NCI-H2227 (cell line): ENCODE data around the gene IARS2.
"Not testable (repeated sequence)": the region's sequence is repeated elsewhere in the genome, so short reads cannot be mapped to it uniquely, and the experiment has no call there.

Source experiments
- DNase-seq: peaks from one replicate; lab custom pipeline; 2025; ENCODE audit not compliant: unreplicated experiment; lab: John Stamatoyannopoulos, UW

IARS2 gene

DNA sequence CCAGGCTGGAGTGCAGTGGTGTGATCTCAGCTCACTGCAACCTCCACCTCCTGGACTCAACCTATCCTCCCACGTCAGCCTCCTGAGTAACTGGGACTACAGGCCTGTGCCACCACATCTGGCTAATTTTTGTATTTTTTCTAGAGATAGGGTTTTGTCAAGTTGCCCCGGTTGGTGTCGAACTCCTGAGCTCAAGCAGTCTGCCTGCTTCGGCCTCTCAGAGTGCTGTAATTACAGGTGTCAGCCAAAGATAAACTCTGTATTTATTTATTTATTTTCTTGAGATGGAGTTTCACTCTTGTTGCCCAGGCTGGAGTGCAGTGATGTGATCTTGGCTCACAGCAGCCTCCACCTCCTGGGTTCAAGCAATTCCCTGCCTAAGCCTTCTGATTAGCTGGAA, 18.7 kb downstream of the IARS2 start:
- DNase-seq: not testable (repeated sequence)

DNA sequence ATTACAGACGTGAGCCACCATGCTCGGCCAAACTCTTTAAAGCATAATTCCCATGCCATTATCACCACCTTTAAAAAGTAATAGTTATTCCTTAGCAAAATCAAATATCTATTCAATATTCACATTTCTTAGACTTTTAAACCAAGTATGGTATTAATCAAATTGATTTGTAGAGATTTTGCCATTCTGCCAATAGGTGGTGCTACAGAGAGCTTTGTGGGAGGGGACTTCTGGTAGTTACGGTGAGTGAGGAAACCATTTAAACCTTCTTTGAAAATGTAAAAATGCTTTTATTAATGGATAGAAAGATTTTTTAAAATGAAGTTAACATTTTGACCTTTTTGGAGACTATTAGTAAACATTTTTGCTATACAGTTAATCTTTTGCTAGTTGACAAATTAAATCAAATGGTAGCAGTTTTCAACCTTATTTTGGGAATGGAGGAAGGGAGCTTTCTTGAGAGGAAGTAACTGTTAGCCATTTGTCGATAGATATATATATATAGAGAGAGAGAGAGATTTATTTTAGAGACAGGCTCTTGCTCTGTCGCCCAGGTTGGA, 19.3 kb downstream of the IARS2 start:
- peak; percentile 29 for DNase-seq

- DNase-seq: no peak
Measured at GRCh38 chr1:220119043-220119512, 25.1 kb downstream of the IARS2 start.

GRCh38 chr1:220121791-220122530, 28.0 kb downstream of the IARS2 start:
- no peak for DNase-seq

GRCh38 chr1:220123066-220123465, 29.1 kb downstream of the IARS2 start:
- DNase-seq: no peak

DNA sequence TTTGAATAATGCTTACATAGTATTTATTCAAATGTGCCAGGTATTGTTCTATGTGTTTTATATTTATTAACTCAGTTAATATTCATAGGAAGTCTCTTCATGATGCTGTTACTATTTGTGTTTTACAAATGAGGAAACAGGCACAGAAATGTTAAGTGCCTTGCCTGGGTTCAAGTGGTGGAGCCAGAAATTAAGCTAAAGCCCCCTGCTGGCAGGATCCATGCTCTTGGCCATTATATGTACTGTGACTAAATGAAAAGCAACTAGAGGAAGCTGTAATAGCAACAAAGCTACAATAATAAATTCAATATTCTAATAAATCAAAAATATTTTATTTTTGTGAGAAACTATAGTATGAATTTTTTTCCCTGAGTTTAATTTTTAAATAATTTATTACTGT, 30.0 kb downstream of the IARS2 start:
- peak; percentile 14 for DNase-seq

DNA sequence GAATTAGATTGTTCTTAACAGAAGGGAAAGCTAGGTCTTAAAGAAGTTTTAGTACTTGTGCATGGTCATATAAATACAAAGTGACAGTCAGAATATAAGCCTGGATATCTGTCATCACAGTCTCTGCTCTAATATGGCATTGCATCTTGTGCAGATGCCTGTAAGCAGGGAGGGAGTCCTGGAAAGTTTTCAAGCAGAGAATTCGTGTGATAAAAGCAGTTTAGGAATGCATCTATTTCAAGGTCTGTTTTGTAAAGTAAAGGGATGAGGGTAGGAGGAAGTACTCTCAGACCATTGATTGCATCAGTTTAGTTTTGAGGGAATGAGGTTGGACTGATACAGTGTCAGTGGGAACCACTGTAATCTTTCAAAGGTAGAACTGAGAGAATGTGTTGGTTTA, 30.6 kb downstream of the IARS2 start:
- DNase-seq: no peak

DNA sequence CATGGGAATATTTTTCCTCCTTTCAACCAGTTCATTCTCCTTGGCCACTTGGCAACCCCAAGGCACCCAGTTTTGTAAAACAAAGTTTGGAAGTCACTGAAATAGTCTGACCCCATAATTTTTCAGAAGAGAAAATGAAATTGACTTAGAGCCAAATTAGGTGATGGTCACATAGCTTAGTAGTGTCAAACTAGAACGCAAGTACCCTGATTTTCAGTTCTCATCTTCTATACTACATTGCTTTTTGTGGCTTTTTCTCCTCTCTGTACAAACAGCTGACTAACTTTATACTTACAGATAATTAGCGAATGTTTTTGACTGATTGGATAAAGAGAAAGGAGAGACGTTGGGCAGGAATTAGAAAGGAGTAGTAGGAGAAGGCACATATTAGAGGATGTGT, 33.1 kb downstream of the IARS2 start:
- no peak for DNase-seq

DNA sequence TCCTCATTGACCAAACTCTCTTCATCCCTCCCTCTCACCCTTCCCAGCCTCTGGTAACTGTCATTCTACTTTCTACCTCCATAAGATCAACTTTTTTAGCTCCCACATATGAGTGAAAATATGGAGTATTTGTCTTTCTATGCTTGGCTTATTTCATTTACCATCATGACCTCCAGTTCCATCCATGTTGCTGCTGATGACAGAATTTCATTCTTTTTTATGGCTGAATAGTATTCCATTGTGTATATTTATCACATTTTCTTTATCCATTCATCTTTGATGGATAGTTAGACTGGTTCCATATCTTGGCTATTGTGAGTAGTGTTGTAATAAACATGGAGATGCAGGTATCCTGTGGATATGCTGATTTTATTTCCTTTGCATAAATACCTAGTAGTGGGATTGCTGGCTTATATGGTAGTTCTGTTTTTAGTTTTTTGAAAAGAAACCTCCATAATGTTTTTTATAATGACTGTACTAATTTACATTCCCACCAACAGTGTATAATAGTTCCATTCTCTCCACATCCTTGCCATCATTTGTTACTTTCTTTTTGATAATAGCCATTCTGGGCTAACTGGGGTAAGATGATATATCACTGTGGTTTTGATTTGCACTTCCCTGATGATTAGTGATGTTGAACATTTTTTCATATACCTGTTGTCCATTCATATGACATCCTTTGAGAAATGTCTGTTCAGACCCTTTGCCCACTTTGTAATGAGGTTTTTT, 35.7 kb downstream of the IARS2 start:
- no peak for DNase-seq

GRCh38 chr1:220135755-220136154, 41.8 kb downstream of the IARS2 start:
- no peak for DNase-seq

- DNase-seq: no peak
Measured at GRCh38 chr1:220137019-220137786, 43.3 kb downstream of the IARS2 start.

- no peak for DNase-seq
Measured at GRCh38 chr1:220139966-220140365, 46.0 kb downstream of the IARS2 start.

GRCh38 chr1:220144051-220144450, 50.1 kb downstream of the IARS2 start:
- DNase-seq: no peak

- no peak for DNase-seq
Measured at GRCh38 chr1:220149742-220150141, 55.8 kb downstream of the IARS2 start.

DNA sequence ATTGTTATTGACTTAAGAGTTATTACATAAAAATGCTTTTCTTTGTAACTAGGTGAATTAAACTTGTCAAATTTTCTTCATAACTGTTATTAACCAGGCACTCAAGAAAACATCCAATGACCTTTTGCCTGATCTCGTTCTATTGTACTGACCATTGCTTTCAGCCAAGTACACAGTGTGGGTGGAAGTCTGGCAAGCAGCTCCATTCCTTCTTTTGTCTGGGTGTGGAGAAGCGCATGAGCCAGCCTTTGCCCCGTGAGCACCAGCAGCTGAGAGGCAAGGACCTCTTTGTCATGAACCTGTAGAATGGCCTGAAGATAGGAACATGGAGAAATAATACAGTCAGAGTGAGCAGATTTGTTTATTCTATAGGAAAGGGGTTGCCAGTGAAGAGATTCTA, 57.5 kb downstream of the IARS2 start:
- DNase-seq: peak; percentile 70

- no peak for DNase-seq
Measured at GRCh38 chr1:220153147-220153546, 59.2 kb downstream of the IARS2 start.

- DNase-seq: no peak
Measured at GRCh38 chr1:220156620-220157146, 62.8 kb downstream of the IARS2 start.

DNA sequence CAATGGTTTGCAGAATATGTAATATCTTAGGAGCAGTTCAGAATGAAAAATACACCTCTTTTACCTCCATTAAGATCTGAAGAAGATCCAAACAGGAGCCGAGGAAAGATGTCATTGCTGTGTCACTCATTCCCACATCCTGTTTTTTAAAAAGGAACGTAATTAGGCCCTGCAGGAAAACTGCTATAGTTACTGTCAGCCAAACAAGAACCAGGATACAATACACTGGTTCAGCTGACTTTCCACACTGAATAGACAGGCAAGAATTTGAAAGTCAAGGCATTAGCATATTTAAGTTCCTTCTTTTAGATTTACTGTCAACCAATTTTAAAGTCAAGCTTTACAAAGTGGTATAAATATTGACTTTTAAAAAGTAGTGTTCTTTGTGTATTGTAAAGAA, 63.8 kb downstream of the IARS2 start:
- no peak for DNase-seq

DNA sequence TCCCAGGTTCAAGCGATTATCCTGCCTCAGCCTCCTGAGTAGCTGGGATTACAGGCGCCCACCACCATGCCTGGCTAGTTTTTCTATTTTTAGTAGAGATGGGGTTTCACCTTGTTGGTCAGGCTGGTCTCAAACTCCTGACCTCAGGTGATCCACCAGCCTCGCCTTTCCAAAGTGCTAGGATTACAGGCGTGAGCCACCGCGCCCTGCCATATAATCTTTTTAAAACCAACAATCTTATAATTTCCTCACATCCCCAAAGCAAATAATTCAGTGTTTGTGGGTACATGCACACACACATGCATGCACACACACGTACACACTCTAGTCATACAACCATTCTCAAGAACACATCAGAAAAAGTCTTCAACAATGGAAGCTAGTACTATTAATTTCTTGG, 64.6 kb downstream of the IARS2 start:
- not testable (repeated sequence) for DNase-seq

- DNase-seq: no peak
Measured at GRCh38 chr1:220159041-220159440, 65.1 kb downstream of the IARS2 start.

DNA sequence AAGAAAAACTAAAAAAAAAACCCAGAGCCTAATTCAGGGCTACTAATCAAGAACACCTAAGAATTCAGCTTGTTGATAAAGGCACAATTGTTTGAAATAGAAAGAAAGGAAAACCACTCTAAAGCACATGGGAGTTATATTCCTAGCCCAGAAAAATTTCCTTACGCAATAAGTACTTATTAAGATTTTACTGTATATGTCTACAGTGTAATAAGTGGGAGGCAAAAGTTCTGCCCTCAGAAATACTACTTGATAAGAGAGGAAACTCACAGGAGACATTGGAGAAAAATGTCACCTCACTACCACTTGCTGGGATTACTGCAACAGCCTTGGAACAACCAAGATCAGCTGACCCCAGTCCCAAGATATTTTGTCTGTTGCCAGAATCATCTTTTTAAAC, 66.1 kb downstream of the IARS2 start:
- no peak for DNase-seq
